Esophagus muscularis mucosa (tissue), 4 donors: ENCODE measurements around the gene CD47.

ENCODE experiments used
- CTCF ChIP-seq, 3 experiments: fragments of 200-600 bp in 2 of 3; fragments of 450-650 bp in 1 of 3; sonication (generic) in 2 of 3; IDR thresholded peaks; one replicate each; pipeline ENCODE4 v1.5.1; 2017 to 2019; ENCODE audit warnings: antibody characterized with exemption in 3 of 3, mild to moderate bottlenecking in 2 of 3, moderate library complexity in 1 of 3
- EP300 ChIP-seq: sonication (generic); formaldehyde crosslinking; IDR thresholded peaks from one replicate; pipeline ENCODE4 v1.6.1; 2017; ENCODE audit warnings: antibody characterized with exemption
- POLR2A ChIP-seq: fragments of 450-650 bp; IDR thresholded peaks from one replicate; pipeline ENCODE4 v1.6.1; 2017; ENCODE audit warnings: antibody characterized with exemption, moderate library complexity, mild to moderate bottlenecking, low read depth
- POLR2AphosphoS5 ChIP-seq, 2 donors: sonication (generic); formaldehyde crosslinking; IDR thresholded peaks; one replicate each; pipeline ENCODE4 v1.6.1; 2017; ENCODE audit warnings: antibody characterized with exemption in 2 of 2

GRCh38 chr3:108113975-108114374 is 23.1 kb upstream of the CD47 start:
- TF ChIP-seq CTCF (IDR thresholded peaks at IDR 0.05) (no peak), POLR2A (no peak), EP300 (no peak), POLR2AphosphoS5 (IDR thresholded peaks at IDR 0.05) (no peak)
